CD4-positive, alpha-beta T cell treated with Interleukin-1 beta for 1 hour (primary cell): ENCODE results near the gene ADGRG6.

Source experiments
- DNase-seq, 2 donors: peaks; one replicate each; pipeline ENCODE4 v3.0.0-alpha.2; 2020 to 2022

ADGRG6 gene

GRCh38 chr6:142292166-142292924 lies 9.5 kb upstream of the ADGRG6 start:
- no peak for DNase-seq

- no peak for DNase-seq
Measured at GRCh38 chr6:142293121-142293520, 8.7 kb upstream of the ADGRG6 start.

- DNase-seq, result no peak
Measured at GRCh38 chr6:142294679-142295078, 7.1 kb upstream of the ADGRG6 start.

GRCh38 chr6:142296975-142297604 lies 4.7 kb upstream of the ADGRG6 start:
- no peak for DNase-seq

GRCh38 chr6:142297605-142297995 lies 4.2 kb upstream of the ADGRG6 start:
- no peak for DNase-seq

- DNase-seq, result no peak
Measured at GRCh38 chr6:142297996-142298753, 3.6 kb upstream of the ADGRG6 start.

- no peak for DNase-seq
Measured at GRCh38 chr6:142300302-142300701, 1.5 kb upstream of the ADGRG6 start.

- no peak for DNase-seq
Measured at GRCh38 chr6:142300758-142301650, 803 bp upstream of the ADGRG6 start.

- DNase-seq, result no peak
Measured at GRCh38 chr6:142302421-142303175, 791 bp downstream of the ADGRG6 start.

- no peak for DNase-seq
Measured at GRCh38 chr6:142303176-142303533, 1.3 kb downstream of the ADGRG6 start.

GRCh38 chr6:142304241-142304640 lies 2.4 kb downstream of the ADGRG6 start:
- DNase-seq, result no peak

- no peak for DNase-seq
Measured at GRCh38 chr6:142306736-142307135, 4.9 kb downstream of the ADGRG6 start.

- DNase-seq, result no peak
Measured at GRCh38 chr6:142307963-142308748, 6.3 kb downstream of the ADGRG6 start.

- no peak for DNase-seq
Measured at GRCh38 chr6:142309426-142309825, 7.6 kb downstream of the ADGRG6 start.

- no peak for DNase-seq
Measured at GRCh38 chr6:142313284-142313683, 11.5 kb downstream of the ADGRG6 start.

- no peak for DNase-seq
Measured at GRCh38 chr6:142316791-142317368, 15.1 kb downstream of the ADGRG6 start.

- DNase-seq, result no peak
Measured at GRCh38 chr6:142318714-142319113, 16.9 kb downstream of the ADGRG6 start.

GRCh38 chr6:142320366-142320765 lies 18.6 kb downstream of the ADGRG6 start:
- DNase-seq, result no peak

- no peak for DNase-seq
Measured at GRCh38 chr6:142321451-142321850, 19.6 kb downstream of the ADGRG6 start.

- DNase-seq, result no peak
Measured at GRCh38 chr6:142322066-142322465, 20.3 kb downstream of the ADGRG6 start.
